Parathyroid adenoma (tissue), 2 donors: ENCODE results near the gene RSBN1L.
A peak's percentile ranks its signal among the peaks of the same experiment; 100 is the strongest.

Source experiments
- H2AFZ ChIP-seq: fragments of 300-600 bp; sonication (generic); one replicate; pipeline ENCODE4 v1.7.0; 2017; ENCODE audit warnings: antibody characterized with exemption, mild to moderate bottlenecking
- H3K27ac ChIP-seq: fragments of 300-600 bp; sonication (generic); one replicate; pipeline ENCODE4 v1.7.0; 2017
- H3K27me3 ChIP-seq: fragments of 300-600 bp; sonication (generic); one replicate; pipeline ENCODE4 v1.7.0; 2017; ENCODE audit warnings: low read length; ENCODE audit not compliant: control insufficient read depth, insufficient read depth
- H3K36me3 ChIP-seq: fragments of 300-600 bp; sonication (generic); one replicate; pipeline ENCODE4 v1.7.0; 2017; ENCODE audit warnings: low read length; ENCODE audit not compliant: control insufficient read depth, insufficient read depth
- H3K4me1 ChIP-seq: fragments of 300-600 bp; sonication (generic); one replicate; pipeline ENCODE4 v1.7.0; 2017; ENCODE audit warnings: control low read depth
- H3K4me2 ChIP-seq: fragments of 300-600 bp; sonication (generic); one replicate; pipeline ENCODE4 v1.7.0; 2017; ENCODE audit warnings: low read length
- H3K4me3 ChIP-seq: fragments of 300-600 bp; sonication (generic); one replicate; pipeline ENCODE4 v1.7.0; 2017; ENCODE audit warnings: low read depth, low read length
- H3K79me2 ChIP-seq: fragments of 300-600 bp; sonication (generic); one replicate; pipeline ENCODE4 v1.7.0; 2017; ENCODE audit warnings: control low read depth
- H3K9ac ChIP-seq: fragments of 300-600 bp; sonication (generic); one replicate; pipeline ENCODE4 v1.7.0; 2017; ENCODE audit warnings: mild to moderate bottlenecking
- H3K9me3 ChIP-seq: fragments of 300-600 bp; sonication (generic); one replicate; pipeline ENCODE4 v1.7.0; 2017; ENCODE audit warnings: low read length; ENCODE audit not compliant: control insufficient read depth
- TF ChIP-seq, protein P1 (sequence below): fragments of 300-600 bp; sonication (generic); IDR thresholded peaks from one replicate; pipeline ENCODE4 v1.7.0; 2017; ENCODE audit warnings: antibody characterized with exemption, mild to moderate bottlenecking
- donor health status: primary hyperparathyroidism.

Gene RSBN1L

DNA sequence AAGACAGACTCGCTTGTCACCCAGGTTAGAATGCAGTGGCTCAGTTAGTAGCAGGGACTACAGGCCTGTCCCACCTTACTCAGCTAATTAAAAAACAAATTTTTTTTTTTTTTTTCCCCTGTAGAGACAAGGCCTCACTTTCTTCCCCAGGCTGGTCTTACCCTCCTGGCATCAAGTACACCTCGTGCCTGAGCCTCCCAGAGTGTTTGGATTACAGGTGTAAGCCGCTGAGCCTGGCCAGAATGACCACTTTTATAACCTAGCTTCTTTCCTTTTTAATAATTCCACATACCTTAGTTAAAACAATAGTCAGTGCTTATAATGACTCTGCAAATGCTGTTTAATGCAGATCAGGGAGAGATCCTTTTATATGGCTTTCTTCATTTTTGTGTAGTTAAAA, 31.3 kb downstream of the RSBN1L start:
- TF ChIP-seq, protein P1, sequence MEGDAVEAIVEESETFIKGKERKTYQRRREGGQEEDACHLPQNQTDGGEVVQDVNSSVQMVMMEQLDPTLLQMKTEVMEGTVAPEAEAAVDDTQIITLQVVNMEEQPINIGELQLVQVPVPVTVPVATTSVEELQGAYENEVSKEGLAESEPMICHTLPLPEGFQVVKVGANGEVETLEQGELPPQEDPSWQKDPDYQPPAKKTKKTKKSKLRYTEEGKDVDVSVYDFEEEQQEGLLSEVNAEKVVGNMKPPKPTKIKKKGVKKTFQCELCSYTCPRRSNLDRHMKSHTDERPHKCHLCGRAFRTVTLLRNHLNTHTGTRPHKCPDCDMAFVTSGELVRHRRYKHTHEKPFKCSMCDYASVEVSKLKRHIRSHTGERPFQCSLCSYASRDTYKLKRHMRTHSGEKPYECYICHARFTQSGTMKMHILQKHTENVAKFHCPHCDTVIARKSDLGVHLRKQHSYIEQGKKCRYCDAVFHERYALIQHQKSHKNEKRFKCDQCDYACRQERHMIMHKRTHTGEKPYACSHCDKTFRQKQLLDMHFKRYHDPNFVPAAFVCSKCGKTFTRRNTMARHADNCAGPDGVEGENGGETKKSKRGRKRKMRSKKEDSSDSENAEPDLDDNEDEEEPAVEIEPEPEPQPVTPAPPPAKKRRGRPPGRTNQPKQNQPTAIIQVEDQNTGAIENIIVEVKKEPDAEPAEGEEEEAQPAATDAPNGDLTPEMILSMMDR = no peak
- peaks cover 8% of the 10 kb centered on the region for H3K4me1 ChIP-seq
- no peak overlapping the region for H3K4me3 ChIP-seq
- H3K9ac ChIP-seq = no peak overlapping the region
- peaks cover 36% of the 10 kb centered on the region for H3K79me2 ChIP-seq
- H3K27ac ChIP-seq = no peak overlapping the region
- no peak overlapping the region for H2AFZ ChIP-seq
- no peak overlapping the region for H3K4me2 ChIP-seq
- no peaks in the 10 kb centered on the region for H3K9me3 ChIP-seq
- H3K27me3 ChIP-seq = no peaks in the 10 kb centered on the region
- H3K36me3 ChIP-seq = no peaks in the 10 kb centered on the region

DNA sequence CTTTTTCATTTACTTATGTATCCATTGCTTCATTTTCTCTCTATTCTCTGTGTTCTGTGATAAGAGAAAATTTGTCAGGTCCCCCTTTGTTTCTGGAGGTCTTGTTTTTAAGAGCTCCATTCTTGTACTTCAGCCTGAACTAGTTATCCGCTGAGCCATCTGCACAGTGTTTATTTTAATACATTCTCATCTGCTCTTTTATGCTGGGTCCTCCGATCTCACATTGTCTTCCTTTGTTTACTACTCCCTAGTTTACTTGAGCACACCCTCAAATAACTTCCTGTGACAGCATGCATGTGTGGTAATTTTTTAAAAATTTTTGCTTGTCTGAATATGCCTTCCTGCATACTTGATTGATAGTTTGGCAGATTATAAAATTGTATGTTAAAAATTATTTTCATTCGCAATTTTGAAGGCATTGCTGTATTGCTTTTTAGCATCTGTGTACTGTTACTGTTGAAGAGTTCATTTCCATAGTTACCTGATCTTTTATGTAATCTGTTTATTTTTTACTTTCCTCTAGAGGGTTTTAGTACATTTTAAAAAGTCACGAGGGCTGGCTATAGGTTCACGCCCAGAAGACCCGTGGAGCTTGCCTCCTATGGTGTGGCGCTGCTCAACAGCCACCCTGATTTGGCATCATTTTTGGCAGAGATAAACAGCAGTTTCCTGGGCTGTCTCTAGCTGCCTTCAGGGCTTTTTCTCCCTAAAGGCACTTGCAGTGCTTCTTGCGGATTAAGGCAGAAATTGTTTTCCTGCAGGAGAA, 31.9 kb downstream of the RSBN1L start:
- TF ChIP-seq, protein P1 = no peak
- peaks cover 8% of the 10 kb centered on the region for H3K4me1 ChIP-seq
- no peak overlapping the region for H2AFZ ChIP-seq
- no peak overlapping the region for H3K9ac ChIP-seq
- H3K79me2 ChIP-seq = peaks cover 38% of the 10 kb centered on the region
- H3K36me3 ChIP-seq = no peaks in the 10 kb centered on the region
- H3K4me2 ChIP-seq = peak overlapping the region; percentile 23
- no peak overlapping the region for H3K27ac ChIP-seq
- H3K27me3 ChIP-seq = no peaks in the 10 kb centered on the region
- H3K4me3 ChIP-seq = no peak overlapping the region
- H3K9me3 ChIP-seq = no peaks in the 10 kb centered on the region

DNA sequence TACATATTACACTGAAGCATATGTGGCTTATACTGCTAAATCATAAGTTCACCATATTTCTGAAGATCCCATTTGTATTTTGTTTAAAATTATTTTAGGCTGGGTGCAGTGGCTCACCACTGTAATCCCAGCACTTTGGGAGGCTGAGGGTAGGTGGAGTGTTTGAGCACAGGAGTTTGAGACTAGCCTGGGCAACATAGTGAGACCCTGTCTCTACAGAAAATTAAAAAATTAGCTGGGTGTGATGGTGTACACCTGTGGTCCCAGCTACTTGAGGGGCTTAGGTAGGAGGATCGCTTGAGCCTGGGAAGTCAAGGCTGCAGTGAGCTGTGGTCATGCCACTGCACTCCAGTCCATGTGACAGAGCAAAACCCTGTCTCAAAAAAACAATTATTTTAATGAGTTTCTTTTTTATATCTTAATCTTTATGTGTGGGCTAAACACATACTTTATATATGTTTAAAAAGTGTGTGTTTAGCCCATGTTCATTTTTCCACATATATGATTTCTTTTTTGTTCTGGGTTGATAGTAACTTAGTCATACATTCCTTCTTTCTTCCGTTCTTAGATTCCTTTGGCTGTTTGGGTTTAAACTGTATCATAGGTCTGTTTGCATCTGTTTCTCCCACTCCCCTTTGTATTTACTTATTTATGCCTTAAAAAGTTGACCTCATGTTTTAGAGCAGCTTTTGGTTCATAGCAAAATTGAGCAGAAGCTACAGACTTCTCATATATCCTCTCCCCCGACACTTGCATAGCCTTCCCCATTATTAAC, 33.5 kb downstream of the RSBN1L start:
- Histone ChIP-seq H2AFZ (no peak overlapping the region), H3K27ac (no peak overlapping the region), H3K9me3 (no peaks in the 10 kb centered on the region), H3K9ac (no peak overlapping the region), H3K79me2 (peaks cover 42% of the 10 kb centered on the region), H3K27me3 (no peaks in the 10 kb centered on the region), H3K4me2 (no peak overlapping the region), H3K4me3 (no peak overlapping the region), H3K36me3 (no peaks in the 10 kb centered on the region), H3K4me1 (peaks cover 11% of the 10 kb centered on the region)
- TF ChIP-seq, protein P1 = no peak

DNA sequence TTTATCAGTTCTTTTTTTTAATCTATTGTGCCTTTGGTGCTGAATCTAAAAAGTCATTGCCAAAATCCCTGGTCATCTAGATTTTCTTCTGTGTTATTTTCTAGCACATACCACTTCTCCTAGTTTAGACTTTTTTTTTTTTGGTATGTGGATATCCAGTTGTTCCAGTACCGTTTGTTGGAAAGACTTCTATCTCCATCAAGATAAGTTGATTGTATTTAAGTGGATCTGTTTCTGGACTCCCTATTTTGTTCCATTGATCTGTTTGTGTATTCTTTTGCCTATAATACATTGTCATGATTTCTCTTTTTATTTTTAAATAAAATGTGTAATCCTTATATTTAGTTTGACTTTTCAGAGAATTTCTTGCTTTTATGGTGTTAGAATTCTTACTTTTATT, 35.5 kb downstream of the RSBN1L start:
- TF ChIP-seq, protein P1 = no peak
- Histone ChIP-seq H3K27ac (no peak overlapping the region), H3K79me2 (peaks cover 35% of the 10 kb centered on the region), H3K36me3 (no peaks in the 10 kb centered on the region), H3K4me3 (no peak overlapping the region), H2AFZ (no peak overlapping the region), H3K27me3 (no peaks in the 10 kb centered on the region), H3K4me1 (peaks cover 13% of the 10 kb centered on the region), H3K9me3 (no peaks in the 10 kb centered on the region), H3K9ac (no peak overlapping the region), H3K4me2 (no peak overlapping the region)
